A549 (cell line): ENCODE measurements around the gene SMIM17.

Experiments
- BHLHE40 ChIP-seq: IDR thresholded peaks from 2 replicates; pipeline ENCODE4 v1.6.1; 2012; ENCODE audit warnings: low read depth, low read length, inconsistent platforms
- CTCF ChIP-seq: fragments of >200 bp; sonication (Bioruptor Twin); formaldehyde crosslinking; IDR thresholded peaks from 3 replicates; pipeline ENCODE4 v1.5.1; 2016
- MAZ ChIP-seq: fragments of 150-350 bp; IDR thresholded peaks from 2 replicates; pipeline ENCODE4 v1.6.1; 2014; ENCODE audit warnings: antibody characterized with exemption, low read depth, low read length, borderline replicate concordance

DNA sequence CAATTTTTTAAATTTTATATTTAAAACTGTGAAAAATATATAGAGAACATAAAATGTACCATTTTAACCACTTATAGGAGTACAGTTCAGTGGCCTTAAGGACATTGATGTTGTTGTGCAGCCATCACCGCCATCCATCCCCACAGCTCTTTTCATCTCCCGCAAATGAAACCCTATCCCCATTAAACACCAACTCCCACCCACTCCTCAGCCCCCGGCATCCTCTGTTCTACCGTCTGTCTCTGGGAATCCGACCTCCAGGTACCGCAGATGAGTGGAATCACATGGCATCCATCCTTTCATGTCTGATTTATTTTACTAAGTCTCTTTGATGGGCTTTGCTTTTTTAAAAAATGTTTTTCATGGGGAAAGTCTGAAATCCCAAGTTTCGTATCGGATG is 23.8 kb upstream of the SMIM17 start:
- TF ChIP-seq CTCF: no peak
- TF ChIP-seq MAZ: no peak
- no peak for TF ChIP-seq BHLHE40
